IPS-NIHi7 (cell line): ENCODE data around the gene VWA7.

Experiments
- DNase-seq: peaks from one replicate; pipeline ENCODE4 v3.0.0; 2012; ENCODE audit warnings: mixed read lengths; ENCODE audit errors: extremely low spot score

The VWA7 gene

GRCh38 chr6:31729979-31730630 is 47.0 kb downstream of the VWA7 start:
- DNase-seq: peak; percentile 90

- peak; percentile 87 for DNase-seq
Measured at GRCh38 chr6:31729515-31729978, 47.6 kb downstream of the VWA7 start.

- DNase-seq: no peak
Measured at GRCh38 chr6:31728767-31729514, 48.2 kb downstream of the VWA7 start, which contains the start of gene DDAH2. Gene DDAH2 (minus strand): TSS chr6:31729299. CDS start chr6:31729161, 138 bp downstream.

GRCh38 chr6:31727717-31728671 is 49.1 kb downstream of the VWA7 start:
- no peak for DNase-seq

GRCh38 chr6:31727034-31727716 is 50.0 kb downstream of the VWA7 start:
- no peak for DNase-seq

GRCh38 chr6:31725502-31726350 is 51.4 kb downstream of the VWA7 start:
- DNase-seq: no peak

- no peak for DNase-seq
Measured at GRCh38 chr6:31723980-31724691, 53.0 kb downstream of the VWA7 start.

- DNase-seq: no peak
Measured at GRCh38 chr6:31723245-31723979, 53.7 kb downstream of the VWA7 start, which contains the start of gene MPIG6B. Gene MPIG6B (plus strand): TSS chr6:31723373. CDS start chr6:31723384, 11 bp downstream.

GRCh38 chr6:31722173-31722572 is 55.0 kb downstream of the VWA7 start:
- no peak for DNase-seq

- no peak for DNase-seq
Measured at GRCh38 chr6:31721351-31722020, 55.6 kb downstream of the VWA7 start, which contains the start of gene LY6G6C. Gene LY6G6C (minus strand): TSS chr6:31721746. CDS start chr6:31721679, 67 bp downstream.

- DNase-seq: no peak
Measured at GRCh38 chr6:31720196-31720770, 56.8 kb downstream of the VWA7 start.

GRCh38 chr6:31719001-31719400 is 58.1 kb downstream of the VWA7 start:
- no peak for DNase-seq

- peak; percentile 46 for DNase-seq
Measured at GRCh38 chr6:31718265-31718664, 58.9 kb downstream of the VWA7 start.

GRCh38 chr6:31717499-31718222 is 59.5 kb downstream of the VWA7 start:
- peak; percentile 71 for DNase-seq
